GM12878 (cell line): ENCODE results near the gene TMEM131L. TPM values are rescaled to one million over a fixed set of nuclear protein-coding genes. Genes with fewer than 3 reads are reported as not detected.

Source experiments
- CBFB ChIP-seq: IDR thresholded peaks from 2 replicates; pipeline ENCODE4 v1.6.1; 2016; ENCODE audit warnings: antibody characterized with exemption, low read depth
- CHD4 ChIP-seq: fragments of 200-600 bp; sonication (generic); IDR thresholded peaks from 2 replicates; pipeline ENCODE4 v1.6.1; 2016; ENCODE audit warnings: mild to moderate bottlenecking
- CREM ChIP-seq: IDR thresholded peaks from 2 replicates; pipeline ENCODE4 v1.6.1; 2014; ENCODE audit warnings: antibody characterized with exemption, low read depth
- CTCF ChIP-seq, 3 experiments: IDR thresholded peaks in 2 of 3; conservative IDR thresholded peaks in 1 of 3; 2 replicates each; pipeline ENCODE4 v1.5.1; 2011; ENCODE audit warnings: low read depth in 3 of 3, low read length in 3 of 3, mild to moderate bottlenecking in 3 of 3, control low read depth in 2 of 3, moderate library complexity in 2 of 3, inconsistent platforms in 1 of 3, mixed read lengths in 1 of 3; ENCODE audit not compliant: control insufficient read depth in 2 of 3, insufficient read depth in 1 of 3; ENCODE audit errors: extremely low read depth in 1 of 3
- FOS ChIP-seq: IDR thresholded peaks from 3 replicates; pipeline ENCODE4 v1.6.1; 2011; ENCODE audit warnings: borderline replicate concordance; ENCODE audit not compliant: insufficient read length; ENCODE audit errors: extremely low read depth
- FOXK2 ChIP-seq: fragments of 450-650 bp; IDR thresholded peaks from 2 replicates; pipeline ENCODE4 v1.6.1; 2017; ENCODE audit warnings: mild to moderate bottlenecking, moderate library complexity
- GATAD2B ChIP-seq: fragments of 450-650 bp; conservative IDR thresholded peaks from 2 replicates; pipeline ENCODE4 v1.6.1; 2017; ENCODE audit warnings: low read depth, mild to moderate bottlenecking, moderate library complexity
- HDAC6 ChIP-seq: fragments of 200-600 bp; sonication (generic); IDR thresholded peaks from one replicate; pipeline ENCODE4 v1.8.0; 2017; ENCODE audit warnings: antibody characterized with exemption; ENCODE audit not compliant: unreplicated experiment
- KAT2A ChIP-seq: conservative IDR thresholded peaks from 2 replicates; pipeline ENCODE4 v1.6.1; 2011; ENCODE audit warnings: low read depth, low read length; ENCODE audit not compliant: control insufficient read depth
- KLF5 ChIP-seq: fragments of 450-650 bp; IDR thresholded peaks from 2 replicates; pipeline ENCODE4 v1.6.1; 2014; ENCODE audit warnings: mild to moderate bottlenecking; ENCODE audit not compliant: partially characterized antibody
- MTA3 ChIP-seq: IDR thresholded peaks from 2 replicates; pipeline ENCODE4 v1.6.1; 2012; ENCODE audit warnings: low read length, inconsistent platforms, borderline replicate concordance
- NFIC ChIP-seq: IDR thresholded peaks from 2 replicates; pipeline ENCODE4 v1.6.1; 2012; ENCODE audit warnings: low read depth, mild to moderate bottlenecking, inconsistent platforms, low read length, moderate library complexity
- NFYB ChIP-seq: IDR thresholded peaks from 2 replicates; pipeline ENCODE4 v1.6.1; 2011; ENCODE audit warnings: low read depth, mild to moderate bottlenecking, low read length, improper control_type of control experiment, moderate library complexity; ENCODE audit not compliant: insufficient read depth
- PAX5 ChIP-seq: IDR thresholded peaks from 2 replicates; pipeline ENCODE4 v1.6.1; 2011; ENCODE audit warnings: low read depth, low read length, borderline replicate concordance
- PAX8 ChIP-seq: fragments of 450-650 bp; IDR thresholded peaks from 2 replicates; pipeline ENCODE4 v1.6.1; 2017; ENCODE audit warnings: mild to moderate bottlenecking, moderate library complexity
- POU2F2 ChIP-seq: IDR thresholded peaks from 3 replicates; pipeline ENCODE4 v1.6.1; 2011; ENCODE audit warnings: low read depth, mild to moderate bottlenecking, low read length, borderline replicate concordance
- RB1 ChIP-seq: fragments of 450-650 bp; formaldehyde crosslinking; IDR thresholded peaks from 2 replicates; pipeline ENCODE4 v1.6.1; 2017; ENCODE audit warnings: mild to moderate bottlenecking, borderline replicate concordance
- REST ChIP-seq: IDR thresholded peaks from 2 replicates; pipeline ENCODE4 v1.6.1; 2012; ENCODE audit warnings: mild to moderate bottlenecking, low read depth, low read length
- SPI1 ChIP-seq: IDR thresholded peaks from 2 replicates; pipeline ENCODE4 v1.6.1; 2011; ENCODE audit warnings: low read depth, mild to moderate bottlenecking, low read length, moderate library complexity, borderline replicate concordance; ENCODE audit not compliant: insufficient read depth
- TCF3 ChIP-seq: IDR thresholded peaks from 2 replicates; pipeline ENCODE4 v1.6.1; 2012; ENCODE audit warnings: low read depth, mild to moderate bottlenecking, low read length, borderline replicate concordance; ENCODE audit not compliant: insufficient read depth
- YBX1 ChIP-seq: fragments of 450-650 bp; IDR thresholded peaks from 2 replicates; pipeline ENCODE4 v1.6.1; 2016; ENCODE audit warnings: antibody characterized with exemption
- ZNF24 ChIP-seq: fragments of 450-650 bp; IDR thresholded peaks from 2 replicates; pipeline ENCODE4 v1.6.1; 2017; ENCODE audit warnings: antibody characterized with exemption, mild to moderate bottlenecking
- polyA plus RNA-seq, 11 experiments: library from polyadenylated mRNA; depleted of rRNA in 4 of 11; unstranded in 6 of 11; stranded (reverse) in 5 of 11; fragments of >200 nt; fragmentation: Nextera tagmentation in 4 of 11; fragmentation: Illumina TruSeq in 1 of 11; extraction: Ambion mirVana in 4 of 11; extraction: Trizol in 1 of 11; gene quantifications; 1 replicate in 1 of 11; 2 replicates in 10 of 11; pipeline versions ENCODE4 v1.2.1 to v1.2.3, GENCODE V29; 2011 to 2016; ENCODE audit warnings: inconsistent platforms in 2 of 11, missing spikeins in 2 of 11, low read depth in 1 of 11
- total RNA-seq, 4 experiments: library from RNA; depleted of rRNA in 3 of 4; stranded (reverse); fragments of >200 nt in 3 of 4; fragmentation: Illumina TruSeq in 1 of 4; extraction: Trizol in 1 of 4; gene quantifications; 2 replicates each; pipeline versions ENCODE4 v1.2.1 to v1.2.3, GENCODE V29; 2013 to 2021

Gene TMEM131L
- total and polyA plus RNA-seq, 10 of the 15 experiments (the other 5 are each of a cell fraction or from before 2014, with no cell fraction given) = 8.5 to 101 (median 74.4) TPM

- TF ChIP-seq CTCF (IDR thresholded peaks at IDR 0.05 in 2 of 3, conservative IDR thresholded peaks at IDR 0.05 in 1 of 3; ENCODE audit: control insufficient read depth in 2 of 3, extremely low read depth in 1 of 3, insufficient read depth in 1 of 3, low read depth in 3 of 3, low read length in 3 of 3) (no peak), RB1 (no peak), PAX8 (no peak), ZNF24 (no peak), PAX5 (no peak), HDAC6 (no peak), KAT2A (no peak), CHD4 (no peak), FOS (no peak), CREM (peak; percentile 55; the same call in 1 of the 2 replicates), SPI1 (peak; percentile 59; the same call in 1 of the 2 replicates), KLF5 (no peak), REST (no peak), CBFB (no peak), NFIC (peak; percentile 75), YBX1 (no peak), MTA3 (peak; percentile 83), TCF3 (no peak), POU2F2 (peak; percentile 70; the same call in 1 of the 3 replicates), GATAD2B (peak; percentile 85), NFYB (no peak), FOXK2 (no peak)
Measured at GRCh38 chr4:153497988-153498967, 32.1 kb downstream of the TMEM131L start (continued).
